Hepatocyte (in vitro differentiated cells): ENCODE data around the gene RUNDC1. TPM values are rescaled to one million over a fixed set of nuclear protein-coding genes. Genes with fewer than 3 reads are reported as not detected.

Experiments
- DNase-seq: peaks from one replicate; pipeline ENCODE4 v3.0.0-alpha.2; 2016; ENCODE audit warnings: low spot score
- H2AFZ ChIP-seq: fragments of 200-600 bp; sonication (generic); 2 replicates; pipeline ENCODE4 v1.6.0; 2016; ENCODE audit warnings: antibody characterized with exemption, mild to moderate bottlenecking
- H3K27ac ChIP-seq: fragments of 200-600 bp; sonication (generic); 2 replicates; pipeline ENCODE4 v1.5.1; 2016; ENCODE audit warnings: mild to moderate bottlenecking
- H3K27me3 ChIP-seq: fragments of 200-600 bp; sonication (generic); 2 replicates; pipeline ENCODE4 v1.6.1; 2016
- H3K36me3 ChIP-seq: fragments of 200-600 bp; sonication (generic); replicated peaks from 2 replicates; pipeline ENCODE4 v1.5.1; 2016; ENCODE audit warnings: low read depth; ENCODE audit not compliant: insufficient read depth
- H3K4me1 ChIP-seq: fragments of 200-600 bp; sonication (generic); 2 replicates; pipeline ENCODE4 v1.5.1; 2016; ENCODE audit warnings: mild to moderate bottlenecking, moderate library complexity; ENCODE audit not compliant: insufficient read depth
- H3K4me2 ChIP-seq: fragments of 200-600 bp; sonication (generic); 2 replicates; pipeline ENCODE4 v1.6.0; 2016
- H3K4me3 ChIP-seq: fragments of 200-600 bp; sonication (generic); 2 replicates; pipeline ENCODE4 v1.5.1; 2016; ENCODE audit warnings: mild to moderate bottlenecking
- H3K79me2 ChIP-seq: fragments of 200-600 bp; sonication (generic); 2 replicates; pipeline ENCODE4 v1.6.0; 2017; ENCODE audit warnings: mild to moderate bottlenecking
- H3K9me2 ChIP-seq: fragments of 200-600 bp; sonication (generic); replicated peaks from 2 replicates; pipeline ENCODE4 v1.6.0; 2017; ENCODE audit warnings: mild to moderate bottlenecking; ENCODE audit not compliant: insufficient read depth
- H3K9me3 ChIP-seq: fragments of 200-600 bp; sonication (generic); 2 replicates; pipeline ENCODE4 v1.5.1; 2016; ENCODE audit warnings: low read depth, mild to moderate bottlenecking
- H4K20me1 ChIP-seq: fragments of 200-600 bp; sonication (generic); 2 replicates; pipeline ENCODE4 v1.6.0; 2016; ENCODE audit warnings: mild to moderate bottlenecking; ENCODE audit not compliant: insufficient read depth, poor library complexity, severe bottlenecking
- CTCF ChIP-seq: fragments of 200-600 bp; sonication (generic); IDR thresholded peaks from 2 replicates; pipeline ENCODE4 v1.5.1; 2016; ENCODE audit warnings: antibody characterized with exemption, mild to moderate bottlenecking; ENCODE audit not compliant: poor library complexity
- EZH2 ChIP-seq: fragments of 200-600 bp; sonication (generic); IDR thresholded peaks from 2 replicates; pipeline ENCODE4 v1.6.1; 2016; ENCODE audit warnings: antibody characterized with exemption, mild to moderate bottlenecking, borderline replicate concordance
- EZH2phosphoT487 ChIP-seq: fragments of 200-600 bp; sonication (generic); IDR thresholded peaks from one replicate; pipeline ENCODE4 v1.6.1; 2018; ENCODE audit warnings: antibody characterized with exemption, mild to moderate bottlenecking, low read depth, moderate library complexity; ENCODE audit not compliant: unreplicated experiment, severe bottlenecking
- WGBS: methylation state at CpG from one replicate; pipeline ENCODE4 v1.1.6; 2016; ENCODE audit warnings: low lambda C conversion rate; ENCODE audit errors: missing lambda C conversion rate; 5-methylcytosine and 5-hydroxymethylcytosine counted together
- polyA plus RNA-seq: library from polyadenylated mRNA; unstranded; fragments of >200 nt; fragmentation: Nextera tagmentation; extraction: Ambion mirVana; gene quantifications from 2 replicates; pipeline ENCODE4 v1.2.1, GENCODE V29; 2016
- total RNA-seq: library from RNA; depleted of rRNA; stranded (reverse); fragments of >200 nt; gene quantifications from 2 replicates; pipeline ENCODE4 v1.2.3, GENCODE V29; 2014

The RUNDC1 gene
- total and polyA plus RNA-seq, 2 experiments from 2014 or later: 11.4 to 20.3 TPM

GRCh38 chr17:43013296-43013695 lies 32.9 kb downstream of the RUNDC1 start:
- WGBS: 92% methylated on average over 8 of the region's 8 CpGs
- no peaks in the 10 kb centered on the region for H3K9me3 ChIP-seq
- peaks cover 22% of the 10 kb centered on the region for H3K4me1 ChIP-seq
- no peak overlapping the region for H3K27ac ChIP-seq
- H3K9me2 ChIP-seq: no peaks in the 10 kb centered on the region
- peaks cover 18% of the 10 kb centered on the region for H3K79me2 ChIP-seq
- no peak overlapping the region for H2AFZ ChIP-seq
- H3K27me3 ChIP-seq: no peaks in the 10 kb centered on the region
- no peak overlapping the region for H3K4me2 ChIP-seq
- no peaks in the 10 kb centered on the region for H3K36me3 ChIP-seq
- no peak overlapping the region for H3K4me3 ChIP-seq
- no peak for DNase-seq
- TF ChIP-seq EZH2 (no peak), CTCF (no peak), EZH2phosphoT487 (no peak)
- peaks cover 7% of the 10 kb centered on the region for H4K20me1 ChIP-seq

GRCh38 chr17:43014020-43014648 lies 33.8 kb downstream of the RUNDC1 start:
- 88% methylated on average over 12 of the region's 12 CpGs for WGBS
- no peak overlapping the region for H3K4me2 ChIP-seq
- no peak overlapping the region for H3K27ac ChIP-seq
- H3K4me3 ChIP-seq: no peak overlapping the region
- no peaks in the 10 kb centered on the region for H3K9me3 ChIP-seq
- peaks cover 21% of the 10 kb centered on the region for H3K79me2 ChIP-seq
- no peak for TF ChIP-seq EZH2phosphoT487
- TF ChIP-seq CTCF: no peak
- no peak for TF ChIP-seq EZH2
- peaks cover 14% of the 10 kb centered on the region for H4K20me1 ChIP-seq
- no peak overlapping the region for H2AFZ ChIP-seq
- no peak for DNase-seq
- H3K4me1 ChIP-seq: peaks cover 29% of the 10 kb centered on the region
- no peaks in the 10 kb centered on the region for H3K27me3 ChIP-seq
- H3K36me3 ChIP-seq: no peaks in the 10 kb centered on the region
- no peaks in the 10 kb centered on the region for H3K9me2 ChIP-seq

GRCh38 chr17:43014649-43015542 lies 34.5 kb downstream of the RUNDC1 start:
- TF ChIP-seq EZH2phosphoT487 (no peak), EZH2 (no peak), CTCF (no peak)
- DNase-seq: no peak
- Histone ChIP-seq H3K9me3 (no peaks in the 10 kb centered on the region), H4K20me1 (peaks cover 15% of the 10 kb centered on the region), H3K27me3 (no peaks in the 10 kb centered on the region), H3K79me2 (peaks cover 26% of the 10 kb centered on the region), H3K4me3 (no peak overlapping the region), H2AFZ (no peak overlapping the region), H3K36me3 (no peaks in the 10 kb centered on the region), H3K4me2 (no peak overlapping the region), H3K4me1 (peaks cover 35% of the 10 kb centered on the region), H3K9me2 (no peaks in the 10 kb centered on the region), H3K27ac (no peak overlapping the region)
- WGBS: 90% methylated on average over 8 of the region's 8 CpGs
